ENCODE data around the gene FANCG.

DNA sequence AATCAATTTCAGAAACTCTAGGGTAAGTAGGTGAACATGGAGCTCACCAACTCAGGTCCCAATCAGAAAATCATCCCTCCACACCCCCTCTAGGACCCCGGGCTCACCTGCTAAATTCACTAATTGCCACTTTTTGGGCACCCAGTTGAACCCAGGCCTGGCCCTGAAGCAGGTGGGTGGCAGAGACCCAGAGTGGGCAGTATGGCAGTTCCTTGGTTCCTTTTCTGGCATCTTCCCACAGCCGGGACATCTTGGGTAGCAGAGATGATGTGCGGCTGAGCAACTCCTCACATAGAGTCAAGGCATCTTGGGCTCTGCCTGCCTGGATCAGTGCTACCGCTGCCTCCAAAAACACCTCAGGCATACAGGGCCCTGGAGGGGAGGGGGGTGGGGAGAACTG is 4.4 kb downstream of the FANCG start:
- TF ChIP-seq CTCF (IDR thresholded peaks at IDR 0.05) (no peak), POLR2A (IDR thresholded peaks at IDR 0.05) (no peak)

All from esophagus squamous epithelium (tissue), 4 donors.